ENCODE results near the gene TWIST2.

The TWIST2 gene

DNA sequence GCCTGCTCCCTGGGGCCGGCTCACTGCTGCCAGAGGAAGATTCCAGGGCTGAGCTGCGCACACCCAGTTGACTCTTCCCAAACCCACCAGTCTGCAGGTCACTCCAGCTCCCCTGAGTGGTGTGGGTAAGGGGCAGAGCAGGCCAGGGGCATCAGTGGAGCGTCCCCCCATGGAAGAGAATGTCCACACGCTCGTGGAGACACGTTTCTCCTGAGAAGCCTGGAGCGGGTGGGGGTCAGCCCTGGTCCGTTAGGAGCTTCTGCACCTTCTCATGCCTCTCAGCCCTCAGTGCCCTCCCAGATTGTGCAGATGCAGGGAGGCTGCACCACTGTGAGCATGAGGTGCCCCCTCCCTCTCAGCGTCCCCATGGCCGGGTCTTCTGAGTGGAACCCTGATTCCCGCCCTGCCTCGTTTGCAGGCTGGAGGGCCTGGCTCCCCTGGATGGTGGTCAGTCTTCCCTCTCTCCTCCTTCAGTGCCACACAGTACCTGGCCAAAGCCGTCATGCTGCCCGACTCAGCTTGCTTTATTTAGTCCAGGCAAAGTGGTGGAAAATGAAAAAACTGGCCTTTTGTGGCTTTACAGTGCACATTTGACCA, 37.0 kb downstream of the TWIST2 start:
- H3K27me3 ChIP-seq (ENCODE audit: insufficient read depth, low read length, poor library complexity, severe bottlenecking), result no peaks in the 10 kb centered on the region

DNA sequence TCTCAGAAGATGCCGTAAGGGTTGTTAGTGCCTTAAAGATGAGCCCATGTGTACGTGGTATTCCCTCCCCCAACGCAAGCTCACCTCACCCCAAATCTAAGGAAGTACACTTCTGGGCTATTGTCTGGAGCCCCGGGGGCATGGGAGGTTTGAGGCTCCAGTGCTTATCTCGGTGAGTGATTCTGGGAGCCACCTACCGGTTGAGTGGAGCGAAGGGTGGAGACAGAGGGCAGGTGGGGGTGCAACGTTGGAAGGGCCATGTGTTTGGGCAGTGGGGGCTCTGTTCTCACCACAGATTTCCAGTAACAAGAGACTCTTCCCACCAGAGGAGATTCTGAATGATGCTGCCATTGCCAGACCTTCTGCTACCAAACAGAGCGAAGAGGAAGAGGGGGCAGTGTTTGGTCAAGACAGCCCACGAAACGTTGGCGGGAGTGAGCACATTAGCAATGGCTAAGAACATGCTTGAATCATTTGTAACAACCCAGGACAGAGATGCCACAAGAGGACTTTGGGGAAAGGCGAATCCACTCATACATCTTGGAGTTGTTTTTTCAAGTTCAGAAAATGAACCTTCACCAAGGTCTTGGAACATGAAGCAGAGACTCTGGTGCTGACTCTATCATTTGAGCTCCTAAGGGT, 38.7 kb downstream of the TWIST2 start:
- Histone ChIP-seq H3K9ac (ENCODE audit: low read depth, low read length, poor library complexity, severe bottlenecking) (no peak overlapping the region), H2AFZ (ENCODE audit: low read length) (no peak overlapping the region), H3K79me2 (ENCODE audit: insufficient read depth, low read length) (no peaks in the 10 kb centered on the region), H3K4me1 (ENCODE audit: insufficient read depth, low read length, poor library complexity, severe bottlenecking) (no peaks in the 10 kb centered on the region), H3F3A (ENCODE audit: low read depth) (no peaks in the 10 kb centered on the region), H3K36me3 (ENCODE audit: insufficient read depth, low read length) (no peaks in the 10 kb centered on the region), H3K4me3 (ENCODE audit: low read length, poor library complexity, severe bottlenecking) (no peak overlapping the region), H3K4me2 (ENCODE audit: low read depth, low read length, poor library complexity, severe bottlenecking) (no peak overlapping the region), H3K9me3 (ENCODE audit: insufficient read depth, low read depth, low read length) (no peaks in the 10 kb centered on the region), H4K20me1 (ENCODE audit: insufficient read depth, low read length, poor library complexity, severe bottlenecking) (no peaks in the 10 kb centered on the region), H3K9me2 (replicated peaks; ENCODE audit: low read depth, low read length) (no peaks in the 10 kb centered on the region), H3K27me3 (ENCODE audit: insufficient read depth, low read length, poor library complexity, severe bottlenecking) (no peaks in the 10 kb centered on the region)
- TF ChIP-seq, protein P1, sequence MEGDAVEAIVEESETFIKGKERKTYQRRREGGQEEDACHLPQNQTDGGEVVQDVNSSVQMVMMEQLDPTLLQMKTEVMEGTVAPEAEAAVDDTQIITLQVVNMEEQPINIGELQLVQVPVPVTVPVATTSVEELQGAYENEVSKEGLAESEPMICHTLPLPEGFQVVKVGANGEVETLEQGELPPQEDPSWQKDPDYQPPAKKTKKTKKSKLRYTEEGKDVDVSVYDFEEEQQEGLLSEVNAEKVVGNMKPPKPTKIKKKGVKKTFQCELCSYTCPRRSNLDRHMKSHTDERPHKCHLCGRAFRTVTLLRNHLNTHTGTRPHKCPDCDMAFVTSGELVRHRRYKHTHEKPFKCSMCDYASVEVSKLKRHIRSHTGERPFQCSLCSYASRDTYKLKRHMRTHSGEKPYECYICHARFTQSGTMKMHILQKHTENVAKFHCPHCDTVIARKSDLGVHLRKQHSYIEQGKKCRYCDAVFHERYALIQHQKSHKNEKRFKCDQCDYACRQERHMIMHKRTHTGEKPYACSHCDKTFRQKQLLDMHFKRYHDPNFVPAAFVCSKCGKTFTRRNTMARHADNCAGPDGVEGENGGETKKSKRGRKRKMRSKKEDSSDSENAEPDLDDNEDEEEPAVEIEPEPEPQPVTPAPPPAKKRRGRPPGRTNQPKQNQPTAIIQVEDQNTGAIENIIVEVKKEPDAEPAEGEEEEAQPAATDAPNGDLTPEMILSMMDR (conservative IDR thresholded peaks at IDR 0.05; ENCODE audit: low read length), result no peak
- TF ChIP-seq EZH2phosphoT487 (IDR thresholded peaks at IDR 0.05; ENCODE audit: borderline replicate concordance), result no peak

More for the DNA sequence above, 37.0 kb downstream of the TWIST2 start:
- Histone ChIP-seq H3K9me2 (replicated peaks; ENCODE audit: low read depth, low read length) (no peaks in the 10 kb centered on the region), H2AFZ (ENCODE audit: low read length) (no peak overlapping the region), H4K20me1 (ENCODE audit: insufficient read depth, low read length, poor library complexity, severe bottlenecking) (no peaks in the 10 kb centered on the region), H3K4me1 (ENCODE audit: insufficient read depth, low read length, poor library complexity, severe bottlenecking) (no peaks in the 10 kb centered on the region), H3K79me2 (ENCODE audit: insufficient read depth, low read length) (no peaks in the 10 kb centered on the region), H3K36me3 (ENCODE audit: insufficient read depth, low read length) (no peaks in the 10 kb centered on the region), H3F3A (ENCODE audit: low read depth) (no peaks in the 10 kb centered on the region), H3K9me3 (ENCODE audit: insufficient read depth, low read depth, low read length) (no peaks in the 10 kb centered on the region), H3K4me3 (ENCODE audit: low read length, poor library complexity, severe bottlenecking) (no peak overlapping the region), H3K9ac (ENCODE audit: low read depth, low read length, poor library complexity, severe bottlenecking) (no peak overlapping the region), H3K4me2 (ENCODE audit: low read depth, low read length, poor library complexity, severe bottlenecking) (no peak overlapping the region)
- no peak for TF ChIP-seq EZH2phosphoT487 (IDR thresholded peaks at IDR 0.05; ENCODE audit: borderline replicate concordance)
- TF ChIP-seq, protein P1 (conservative IDR thresholded peaks at IDR 0.05; ENCODE audit: low read length), result no peak

DNA sequence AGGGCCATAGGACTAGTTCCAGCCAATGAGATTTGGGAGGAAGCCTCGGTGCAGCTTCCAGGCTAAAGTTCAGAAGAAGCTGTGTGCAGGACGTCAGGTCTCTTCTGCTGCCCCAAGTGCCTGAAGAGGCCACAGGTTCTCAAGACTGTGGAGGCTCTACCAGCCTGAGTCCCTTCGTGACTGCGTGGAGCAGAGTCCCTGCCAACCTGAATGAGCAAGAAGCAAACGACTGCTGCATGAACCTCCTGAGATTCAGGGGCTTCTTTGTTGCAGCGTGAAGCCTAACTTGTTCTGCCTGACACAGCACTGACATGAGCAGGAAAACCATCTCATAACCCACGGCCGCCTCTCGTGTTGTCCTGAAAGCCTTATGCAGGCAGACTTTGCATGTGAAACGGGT, 39.7 kb downstream of the TWIST2 start:
- Histone ChIP-seq H3F3A (ENCODE audit: low read depth) (no peaks in the 10 kb centered on the region), H2AFZ (ENCODE audit: low read length) (no peak overlapping the region), H3K79me2 (ENCODE audit: insufficient read depth, low read length) (no peaks in the 10 kb centered on the region), H4K20me1 (ENCODE audit: insufficient read depth, low read length, poor library complexity, severe bottlenecking) (no peaks in the 10 kb centered on the region), H3K9ac (ENCODE audit: low read depth, low read length, poor library complexity, severe bottlenecking) (no peak overlapping the region), H3K4me1 (ENCODE audit: insufficient read depth, low read length, poor library complexity, severe bottlenecking) (no peaks in the 10 kb centered on the region), H3K9me2 (replicated peaks; ENCODE audit: low read depth, low read length) (no peaks in the 10 kb centered on the region), H3K9me3 (ENCODE audit: insufficient read depth, low read depth, low read length) (no peaks in the 10 kb centered on the region), H3K4me2 (ENCODE audit: low read depth, low read length, poor library complexity, severe bottlenecking) (no peak overlapping the region), H3K36me3 (ENCODE audit: insufficient read depth, low read length) (no peaks in the 10 kb centered on the region), H3K27me3 (ENCODE audit: insufficient read depth, low read length, poor library complexity, severe bottlenecking) (no peaks in the 10 kb centered on the region), H3K4me3 (ENCODE audit: low read length, poor library complexity, severe bottlenecking) (no peak overlapping the region)
- TF ChIP-seq EZH2phosphoT487 (IDR thresholded peaks at IDR 0.05; ENCODE audit: borderline replicate concordance), result no peak
- TF ChIP-seq, protein P1 (conservative IDR thresholded peaks at IDR 0.05; ENCODE audit: low read length), result no peak

Measured in Loucy (cell line).